ENCODE data around the gene DPP10. TPM values are rescaled to one million over a fixed set of nuclear protein-coding genes. Genes with fewer than 3 reads are reported as not detected.

DPP10 gene
- total RNA-seq, 1 donor from 2014 or later = 2.4 TPM

GRCh38 chr2:115574667-115575066, 1132.2 kb downstream of the DPP10 start:
- no peak for DNase-seq (ENCODE audit: low read depth)
- H3K27me3 ChIP-seq (ENCODE audit: control insufficient read depth, insufficient read depth, low read length) = no peaks in the 10 kb centered on the region
- H3K4me3 ChIP-seq (ENCODE audit: low read depth, low read length) = no peak overlapping the region
- no peak for TF ChIP-seq CTCF (IDR thresholded peaks at IDR 0.05; ENCODE audit: insufficient read depth, low read length, poor library complexity, severe bottlenecking)
- no peaks in the 10 kb centered on the region for H3K36me3 ChIP-seq (ENCODE audit: control insufficient read depth, insufficient read depth, low read length)

GRCh38 chr2:115580784-115581183, 1138.3 kb downstream of the DPP10 start:
- Histone ChIP-seq H3K36me3 (ENCODE audit: control insufficient read depth, insufficient read depth, low read length) (no peaks in the 10 kb centered on the region), H3K27me3 (ENCODE audit: control insufficient read depth, insufficient read depth, low read length) (no peaks in the 10 kb centered on the region), H3K4me3 (ENCODE audit: low read depth, low read length) (no peak overlapping the region)
- DNase-seq (ENCODE audit: low read depth) = no peak
- no peak for TF ChIP-seq CTCF (IDR thresholded peaks at IDR 0.05; ENCODE audit: insufficient read depth, low read length, poor library complexity, severe bottlenecking)

GRCh38 chr2:115584507-115584906, 1142.1 kb downstream of the DPP10 start:
- no peaks in the 10 kb centered on the region for H3K36me3 ChIP-seq (ENCODE audit: control insufficient read depth, insufficient read depth, low read length)
- TF ChIP-seq CTCF (IDR thresholded peaks at IDR 0.05; ENCODE audit: insufficient read depth, low read length, poor library complexity, severe bottlenecking) = no peak
- no peaks in the 10 kb centered on the region for H3K27me3 ChIP-seq (ENCODE audit: control insufficient read depth, insufficient read depth, low read length)

GRCh38 chr2:115596659-115597375, 1154.4 kb downstream of the DPP10 start:
- TF ChIP-seq CTCF (IDR thresholded peaks at IDR 0.05; ENCODE audit: insufficient read depth, low read length, poor library complexity, severe bottlenecking) = no peak
- H3K36me3 ChIP-seq (ENCODE audit: control insufficient read depth, insufficient read depth, low read length) = no peaks in the 10 kb centered on the region
- H3K27me3 ChIP-seq (ENCODE audit: control insufficient read depth, insufficient read depth, low read length) = no peaks in the 10 kb centered on the region
- no peak overlapping the region for H3K4me3 ChIP-seq (ENCODE audit: low read depth, low read length)
- DNase-seq (ENCODE audit: low read depth) = no peak

More at GRCh38 chr2:115584507-115584906, 1142.1 kb downstream of the DPP10 start:
- no peak for DNase-seq (ENCODE audit: low read depth)
- H3K4me3 ChIP-seq (ENCODE audit: low read depth, low read length) = no peak overlapping the region

GRCh38 chr2:115603285-115603684, 1160.8 kb downstream of the DPP10 start:
- Histone ChIP-seq H3K36me3 (ENCODE audit: control insufficient read depth, insufficient read depth, low read length) (no peaks in the 10 kb centered on the region), H3K4me3 (ENCODE audit: low read depth, low read length) (no peak overlapping the region), H3K27me3 (ENCODE audit: control insufficient read depth, insufficient read depth, low read length) (no peaks in the 10 kb centered on the region)
- TF ChIP-seq CTCF (IDR thresholded peaks at IDR 0.05; ENCODE audit: insufficient read depth, low read length, poor library complexity, severe bottlenecking) = no peak
- DNase-seq (ENCODE audit: low read depth) = no peak

- H3K27me3 ChIP-seq (ENCODE audit: control insufficient read depth, insufficient read depth, low read length) = no peaks in the 10 kb centered on the region
Observed at GRCh38 chr2:115606350-115606749, 1163.9 kb downstream of the DPP10 start.

More at GRCh38 chr2:115606350-115606749, 1163.9 kb downstream of the DPP10 start:
- no peak for TF ChIP-seq CTCF (IDR thresholded peaks at IDR 0.05; ENCODE audit: insufficient read depth, low read length, poor library complexity, severe bottlenecking)
- no peak overlapping the region for H3K4me3 ChIP-seq (ENCODE audit: low read depth, low read length)
- DNase-seq (ENCODE audit: low read depth) = no peak
- H3K36me3 ChIP-seq (ENCODE audit: control insufficient read depth, insufficient read depth, low read length) = no peaks in the 10 kb centered on the region
